NCI-H2227 treated with DMSO at 0.1 percent for 48 hours (cell line): Measurements from ENCODE around the gene GBX1.

Source experiments
- DNase-seq: peaks from one replicate; lab custom pipeline; 2025; lab: John Stamatoyannopoulos, UW

The GBX1 gene

GRCh38 chr7:151167197-151167961, at the start of gene GBX1:
Gene GBX1 (minus strand): TSS chr7:151167694. CDS start chr7:151167548, 146 bp downstream.
- peak; percentile 11 for DNase-seq

- DNase-seq: no peak
Measured at GRCh38 chr7:151215396-151215795, 47.9 kb upstream of the GBX1 start.

GRCh38 chr7:151213826-151214225, 46.3 kb upstream of the GBX1 start:
- DNase-seq: no peak

GRCh38 chr7:151212626-151213025, 45.1 kb upstream of the GBX1 start:
- no peak for DNase-seq

DNA sequence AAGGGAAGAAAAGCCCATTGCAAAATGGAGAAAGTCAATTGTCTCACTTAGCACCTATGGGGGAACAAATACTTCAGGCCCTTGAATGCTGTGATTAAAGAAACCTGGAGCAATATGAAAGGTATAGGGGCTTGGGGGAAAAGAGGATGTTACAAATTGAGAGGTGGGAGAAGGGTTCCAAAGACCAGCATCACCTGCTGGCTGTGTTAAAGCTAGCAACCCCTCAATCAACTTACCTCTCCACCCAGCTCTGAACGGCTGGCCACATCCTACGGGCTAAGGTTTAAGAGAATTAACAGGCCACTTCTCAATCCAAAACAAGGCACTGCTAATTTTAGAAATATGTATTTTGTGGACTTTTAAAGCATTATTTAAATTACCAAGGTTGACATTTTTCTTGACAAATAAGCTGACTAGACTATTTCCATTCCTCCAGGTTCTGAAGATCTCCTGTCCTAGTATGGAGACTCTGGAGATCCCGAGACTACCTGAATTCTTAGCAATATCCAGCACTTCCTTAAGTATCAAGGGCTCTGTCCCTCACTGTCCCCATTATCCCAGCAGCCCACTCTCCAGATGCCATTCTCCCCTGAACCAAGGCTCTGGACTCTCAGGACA, 43.8 kb upstream of the GBX1 start:
- no peak for DNase-seq

DNA sequence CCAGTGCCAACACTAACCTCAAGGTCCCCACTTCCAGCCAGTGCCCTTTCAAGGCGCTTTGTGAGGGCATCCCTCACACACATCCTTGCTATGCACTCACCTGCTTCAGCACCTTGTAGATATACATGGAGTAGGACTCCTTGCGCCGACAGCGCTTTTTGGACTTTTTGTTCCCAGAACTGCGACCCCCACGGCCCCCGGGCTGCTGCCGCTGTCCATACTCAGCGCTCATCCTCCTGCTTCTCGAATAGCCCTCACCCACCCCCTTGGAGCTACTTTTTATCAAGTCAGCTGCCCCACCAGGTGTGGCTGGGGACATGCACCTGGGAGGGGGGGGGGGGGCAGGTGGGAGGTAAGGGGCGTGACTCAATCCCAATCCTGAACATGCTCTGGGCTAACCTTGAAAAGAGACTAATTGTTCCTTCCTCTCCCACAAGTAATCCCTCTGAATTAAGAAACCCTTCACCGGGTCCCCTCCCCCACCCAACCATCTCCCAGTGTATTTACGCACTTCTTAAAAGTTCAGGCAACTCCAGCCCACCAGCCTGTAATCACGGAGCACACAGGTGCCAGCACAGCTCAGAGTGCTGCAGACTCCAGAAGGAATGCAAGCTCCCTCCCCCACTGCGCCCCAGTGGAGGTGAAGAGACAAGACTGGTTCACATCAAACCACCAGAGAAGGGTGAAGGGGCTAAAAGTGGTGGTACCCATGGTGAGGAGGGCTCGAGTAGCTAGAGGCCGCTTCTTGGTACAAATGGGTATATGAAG, 42.8 kb upstream of the GBX1 start, which contains the start of gene H2BK1:
Gene H2BK1, minus strand, starts transcription at position 402 of the 768 bp plus-strand sequence. Its CDS starts 170 bp downstream, at position 232.
- no peak for DNase-seq

GRCh38 chr7:151209588-151209987, 42.1 kb upstream of the GBX1 start:
- no peak for DNase-seq

DNA sequence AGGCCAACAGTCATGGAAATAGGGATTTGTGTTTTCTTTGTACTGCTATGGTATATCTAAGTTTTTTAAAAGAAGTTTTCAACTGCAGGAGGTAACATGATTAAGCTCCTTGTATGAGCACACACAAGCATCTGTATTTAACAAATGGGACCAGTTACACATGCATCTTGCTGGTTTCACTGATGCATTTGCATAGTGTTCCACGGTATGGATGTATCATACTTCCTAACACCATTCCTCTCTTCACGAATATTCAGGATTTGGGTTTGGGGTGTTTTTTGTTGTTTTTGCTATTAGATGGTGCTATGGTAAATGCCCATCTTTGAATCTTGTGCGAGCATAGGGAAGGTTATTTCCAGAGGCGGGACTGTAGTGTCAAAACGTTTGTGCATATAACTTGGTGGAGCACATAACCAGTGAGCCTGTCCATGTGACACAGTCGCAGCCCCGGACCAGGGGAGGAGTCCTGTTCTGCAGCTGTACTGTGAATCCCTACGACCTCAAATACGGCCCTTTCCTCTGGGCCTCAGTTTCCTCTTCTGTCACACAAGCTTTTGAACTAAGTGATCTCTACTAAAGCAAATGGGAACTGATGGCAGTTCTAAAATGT, 40.9 kb upstream of the GBX1 start:
- DNase-seq: no peak

DNA sequence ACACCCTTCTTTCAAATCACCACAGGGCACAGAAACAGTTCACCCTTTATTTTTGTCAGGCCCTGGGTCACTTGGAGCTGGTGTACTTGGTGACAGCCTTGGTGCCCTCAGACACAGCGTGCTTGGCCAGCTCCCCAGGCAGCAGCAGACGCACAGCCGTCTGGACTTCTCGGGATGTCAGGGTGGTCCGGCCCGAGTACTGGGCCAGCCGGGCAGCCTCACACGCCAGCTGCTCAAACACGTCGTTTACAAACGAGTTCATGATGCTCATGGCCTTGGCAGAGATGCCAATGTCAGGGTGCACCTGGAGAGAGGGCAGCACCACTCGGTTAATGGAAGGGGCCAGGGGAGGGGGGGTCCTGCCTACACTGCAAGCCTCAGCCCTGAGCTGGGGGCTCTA, 40.3 kb upstream of the GBX1 start:
- DNase-seq: no peak

GRCh38 chr7:151207315-151207714, 39.8 kb upstream of the GBX1 start:
- no peak for DNase-seq

DNA sequence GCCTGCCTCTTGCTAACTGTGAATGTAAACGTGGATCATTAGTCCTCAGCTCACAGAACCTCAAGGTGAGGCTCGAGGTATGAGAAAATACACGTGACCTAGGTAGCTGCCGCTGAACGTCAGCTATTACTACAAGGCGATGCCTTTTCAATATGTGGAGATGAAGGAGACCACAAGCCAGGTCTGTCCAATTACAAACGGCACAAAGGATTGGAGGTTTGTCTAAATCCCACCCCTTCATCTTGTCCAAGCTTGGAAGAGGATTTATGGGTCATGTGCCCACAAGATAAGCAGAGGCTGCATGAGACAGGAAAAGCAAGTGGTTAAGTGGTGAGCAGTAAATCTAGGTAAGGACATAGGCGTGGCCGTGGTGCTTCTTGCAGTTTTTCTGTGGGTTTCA, 39.4 kb upstream of the GBX1 start:
- DNase-seq: no peak

- no peak for DNase-seq
Measured at GRCh38 chr7:151205730-151206129, 38.2 kb upstream of the GBX1 start.

- DNase-seq: no peak
Measured at GRCh38 chr7:151204383-151205032, 37.0 kb upstream of the GBX1 start.

DNA sequence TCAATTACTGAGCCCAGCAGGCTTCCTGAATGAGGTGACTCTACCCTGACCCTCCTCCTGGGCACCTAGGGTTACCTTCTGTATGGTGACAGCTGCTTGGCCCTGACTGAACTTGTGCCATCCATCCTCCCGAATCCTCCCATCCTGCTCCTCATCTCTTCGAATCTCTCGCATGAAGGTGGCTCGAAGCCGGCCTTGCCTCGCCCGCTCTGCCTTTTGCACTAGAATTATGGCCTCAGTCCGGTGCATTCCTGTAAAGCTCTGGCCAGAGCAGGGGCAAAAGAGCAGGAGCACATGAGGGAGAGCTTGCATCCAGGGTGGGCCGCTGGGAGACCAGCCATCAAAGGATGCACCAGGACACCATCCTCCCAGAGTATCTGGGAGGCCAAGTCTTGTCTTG, 35.3 kb upstream of the GBX1 start:
- no peak for DNase-seq

GRCh38 chr7:151201751-151202150, 34.3 kb upstream of the GBX1 start:
- DNase-seq: no peak

GRCh38 chr7:151201344-151201743, 33.9 kb upstream of the GBX1 start:
- no peak for DNase-seq

- DNase-seq: peak; percentile 74
Measured at GRCh38 chr7:151198945-151199848, 31.7 kb upstream of the GBX1 start.

DNA sequence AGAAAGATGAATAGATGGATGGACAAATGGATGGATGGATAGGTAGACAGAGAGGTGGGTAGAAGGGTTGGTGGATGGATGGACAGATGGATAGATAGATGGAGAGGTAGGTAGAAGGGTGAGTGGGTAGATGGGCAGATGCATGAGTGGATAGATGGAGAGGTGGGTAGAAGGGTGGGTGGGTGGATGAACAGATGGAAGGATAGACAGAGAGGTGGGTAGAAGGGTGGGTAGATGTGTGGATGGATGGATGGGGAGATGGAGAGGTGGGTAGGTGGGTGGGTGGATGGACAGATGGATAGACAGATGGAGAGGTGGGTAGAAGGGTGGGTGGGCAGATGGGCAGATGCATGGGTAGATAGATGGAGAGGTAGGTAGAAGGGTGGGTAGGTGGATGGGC, 30.4 kb upstream of the GBX1 start:
- no peak for DNase-seq

GRCh38 chr7:151195616-151196450, 28.3 kb upstream of the GBX1 start:
- no peak for DNase-seq

DNA sequence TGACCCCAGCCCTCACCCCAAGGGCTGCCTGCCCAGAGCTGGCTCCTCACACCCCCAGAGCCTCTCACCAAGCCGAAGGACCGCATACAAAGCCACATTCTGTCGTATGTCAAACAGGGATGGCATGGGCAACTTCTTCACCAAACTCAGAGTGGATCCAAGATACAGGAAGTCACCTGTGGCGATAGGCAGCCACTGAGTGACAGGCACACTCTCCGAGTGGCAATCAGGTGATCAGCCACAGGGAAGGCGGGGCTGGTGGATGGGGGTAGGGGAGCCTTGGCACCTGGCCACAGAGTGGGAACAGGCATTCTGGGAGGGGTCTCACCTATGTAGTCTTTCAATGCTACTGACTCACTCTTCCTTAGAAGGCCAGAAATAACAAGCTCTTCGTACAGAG, 26.7 kb upstream of the GBX1 start:
- DNase-seq: no peak
